Inflammatory macrophage treated with lipopolysaccharide for 4 hours (primary cell): Measurements from ENCODE around the gene ACOT11.
"Not testable (repeated sequence)": the region's sequence is repeated elsewhere in the genome, so short reads cannot be mapped to it uniquely, and the experiment has no call there.

Source experiments
- DNase-seq: peaks from one replicate; pipeline ENCODE4 v3.0.0-alpha.2; 2020

ACOT11 gene

DNA sequence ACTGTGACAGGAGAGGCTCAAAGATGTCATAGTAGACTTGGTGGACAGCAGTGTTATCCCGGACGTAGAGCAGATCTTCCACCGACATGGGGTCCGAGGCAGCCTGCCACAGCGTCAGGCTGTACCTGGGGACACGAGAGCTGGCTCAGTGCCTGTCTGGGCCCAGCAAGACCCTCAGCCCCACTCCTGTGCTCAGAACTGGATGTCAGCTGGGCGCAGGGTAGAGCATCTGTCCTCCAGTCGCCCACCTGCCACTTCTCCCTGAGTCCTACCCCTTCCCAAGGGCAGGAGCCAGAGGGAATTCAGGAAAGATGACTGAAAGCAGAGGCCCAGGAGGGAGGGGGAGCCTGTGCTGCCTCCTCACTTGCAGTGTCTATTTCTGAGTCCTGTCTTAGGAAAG lies 63.6 kb downstream of the ACOT11 start:
- no peak for DNase-seq

DNA sequence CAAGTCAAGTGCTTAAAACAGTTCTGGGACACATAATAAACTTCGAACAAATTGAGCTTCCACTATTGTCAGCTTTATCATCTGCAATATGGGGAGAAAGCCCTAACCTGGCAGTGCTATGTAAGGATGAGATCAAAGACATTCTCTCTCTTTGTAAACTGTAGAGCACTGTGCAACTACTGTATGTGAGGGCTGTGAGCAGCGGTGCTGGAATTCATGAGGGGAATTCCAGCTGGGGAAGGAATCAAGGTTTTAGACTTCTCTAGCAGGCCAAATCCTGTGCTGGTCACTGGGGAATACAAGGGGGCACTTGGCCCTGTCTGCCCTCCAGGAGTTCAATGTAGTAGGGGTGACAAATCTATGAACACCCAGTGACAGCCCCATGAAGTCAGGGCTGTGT lies 66.0 kb downstream of the ACOT11 start:
- DNase-seq: no peak

DNA sequence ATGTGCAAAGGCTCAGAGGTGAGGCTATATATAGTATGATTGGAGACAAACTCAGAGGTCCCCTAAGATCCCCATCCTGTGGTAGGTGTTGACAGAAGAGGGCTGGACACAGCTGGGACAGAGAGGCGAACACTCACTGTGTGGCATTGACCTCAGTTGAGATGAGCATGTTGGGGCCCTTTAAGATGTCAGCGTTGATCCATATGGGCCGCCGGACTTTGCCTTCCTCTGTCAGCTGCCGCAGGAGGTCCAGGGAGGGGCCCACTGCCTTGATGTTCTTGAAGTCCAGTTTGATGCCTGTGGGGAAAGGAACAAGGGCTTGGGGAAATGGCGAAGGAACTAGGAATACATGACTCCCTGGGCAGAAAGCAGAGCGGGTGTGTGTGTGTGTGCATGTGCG lies 66.5 kb downstream of the ACOT11 start:
- DNase-seq: no peak

DNA sequence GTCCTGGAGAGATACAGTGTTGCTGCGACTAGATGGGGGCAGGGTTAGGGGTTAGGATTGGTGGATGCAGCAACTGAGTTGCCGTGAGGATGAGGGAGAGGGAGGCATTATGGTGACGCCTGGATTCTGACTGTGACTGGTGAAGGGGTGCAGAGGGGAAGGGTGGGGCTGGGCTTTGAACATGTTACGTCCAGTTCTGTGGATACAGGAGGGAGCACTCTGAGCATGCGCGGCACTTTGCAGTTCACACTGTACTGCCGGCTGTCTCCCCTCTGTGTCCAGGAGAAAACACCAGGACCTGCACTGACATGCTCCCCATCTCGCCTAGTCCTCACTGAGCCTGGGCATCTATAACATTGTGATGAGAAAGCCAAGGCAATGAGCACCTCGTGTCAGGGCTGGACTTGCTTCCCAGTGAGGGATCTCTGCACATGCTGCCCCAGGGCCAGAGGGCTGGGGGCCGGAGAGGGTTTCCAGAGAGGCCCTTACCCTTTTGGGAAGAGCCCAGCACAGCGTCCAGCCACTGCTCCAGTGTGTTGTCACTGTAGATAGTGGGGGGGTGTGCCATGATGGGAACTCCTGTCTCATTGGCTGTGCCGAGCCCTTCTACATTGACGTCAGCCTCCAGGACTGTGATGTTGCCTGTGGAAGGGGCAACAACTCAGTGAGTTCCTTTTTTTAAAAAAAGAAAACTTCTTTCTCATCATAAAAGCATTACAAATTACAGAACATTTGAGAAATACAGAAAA lies 67.7 kb downstream of the ACOT11 start:
- DNase-seq: peak; percentile 76

GRCh38 chr1:54619749-54620148 lies 71.7 kb downstream of the ACOT11 start:
- DNase-seq: no peak

DNA sequence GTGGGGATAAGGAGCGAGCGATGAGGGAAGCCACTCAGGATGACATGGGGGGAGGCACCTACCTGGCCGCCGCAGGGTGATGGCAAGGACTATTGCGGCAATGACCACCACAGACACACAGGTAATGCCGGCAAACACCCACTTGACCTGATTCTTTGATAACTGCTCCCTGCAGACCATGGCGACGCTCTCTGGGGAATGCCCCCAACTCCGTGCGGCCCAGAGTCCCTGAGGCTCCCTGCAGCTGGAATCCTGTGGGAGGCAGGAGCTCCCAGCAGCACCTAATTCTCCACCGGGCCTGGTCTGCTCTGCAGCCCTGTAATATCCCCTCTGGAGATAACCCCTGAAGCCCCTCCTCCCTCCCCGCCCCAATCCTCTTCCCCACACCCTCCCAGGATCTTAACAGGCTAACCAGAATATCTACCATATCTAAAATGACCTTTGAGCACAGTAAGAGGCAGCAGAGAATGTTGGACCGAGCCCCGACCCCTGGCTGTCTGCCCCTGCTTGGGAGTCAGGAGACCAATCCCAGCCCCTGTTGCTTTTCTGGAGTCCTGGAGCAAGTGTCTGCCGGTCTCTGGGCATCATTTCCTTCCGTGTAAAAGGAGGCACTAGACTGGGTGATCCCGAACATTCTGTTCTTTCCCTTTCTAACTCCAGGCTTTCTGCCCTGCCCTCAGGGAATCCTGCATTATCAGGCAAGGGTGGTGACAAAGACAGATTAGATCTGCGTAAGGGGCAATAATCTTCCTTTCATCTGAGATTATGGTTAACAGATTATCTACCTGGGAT lies 75.4 kb downstream of the ACOT11 start, which contains the start of gene FAM151A:
FAM151A (minus strand) TSS at position 310 of the 792 bp plus-strand sequence; CDS start at position 180, 130 bp downstream.
- DNase-seq: no peak

DNA sequence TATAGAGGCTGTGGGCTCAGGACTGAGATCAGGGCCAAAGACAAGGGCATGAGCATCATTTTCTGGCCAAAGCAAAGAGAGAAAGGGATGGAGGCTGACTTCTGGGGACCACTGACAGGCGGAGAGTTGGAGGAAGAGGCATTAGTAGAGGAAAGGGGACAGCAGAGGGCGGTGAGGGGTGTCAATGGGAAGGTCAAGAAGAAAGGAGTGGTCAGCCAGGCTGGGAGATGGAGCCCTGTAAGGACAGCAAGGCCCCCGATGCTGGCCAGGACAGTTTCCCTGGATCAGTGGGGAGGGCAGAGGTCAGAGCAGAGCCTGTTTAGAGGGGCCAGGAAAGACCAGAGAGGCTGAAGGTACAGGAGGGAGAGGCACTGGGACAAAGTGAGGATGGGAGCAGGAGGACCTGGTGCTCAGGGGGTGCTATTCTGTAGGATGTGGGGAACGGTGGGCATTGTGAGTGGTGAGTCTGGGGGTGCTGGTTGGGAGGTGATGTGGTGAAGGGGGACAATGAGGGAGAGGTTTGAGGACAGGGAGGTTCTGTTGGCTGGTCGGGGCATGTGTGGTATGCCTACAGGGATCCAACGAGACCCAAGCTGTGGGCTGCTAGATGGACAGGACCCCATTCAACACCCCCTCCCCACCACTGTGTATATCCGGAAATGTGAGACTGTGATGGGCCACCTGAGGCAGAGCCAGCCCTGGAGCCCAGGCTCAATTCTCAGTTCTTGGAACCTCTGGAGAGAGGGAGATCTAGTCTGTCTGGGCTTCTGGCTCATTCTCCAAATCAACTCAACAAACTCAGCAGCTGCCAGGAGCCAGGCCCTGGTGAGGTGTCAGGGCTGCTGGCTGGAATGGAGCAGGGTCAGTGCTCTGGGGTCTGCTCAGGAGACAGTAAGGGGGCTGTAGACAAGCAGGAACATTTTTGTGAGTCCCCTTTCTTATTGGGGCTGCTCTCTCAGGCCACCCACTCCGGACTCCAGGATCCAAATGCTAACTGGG lies 76.7 kb downstream of the ACOT11 start:
- DNase-seq: no peak

DNA sequence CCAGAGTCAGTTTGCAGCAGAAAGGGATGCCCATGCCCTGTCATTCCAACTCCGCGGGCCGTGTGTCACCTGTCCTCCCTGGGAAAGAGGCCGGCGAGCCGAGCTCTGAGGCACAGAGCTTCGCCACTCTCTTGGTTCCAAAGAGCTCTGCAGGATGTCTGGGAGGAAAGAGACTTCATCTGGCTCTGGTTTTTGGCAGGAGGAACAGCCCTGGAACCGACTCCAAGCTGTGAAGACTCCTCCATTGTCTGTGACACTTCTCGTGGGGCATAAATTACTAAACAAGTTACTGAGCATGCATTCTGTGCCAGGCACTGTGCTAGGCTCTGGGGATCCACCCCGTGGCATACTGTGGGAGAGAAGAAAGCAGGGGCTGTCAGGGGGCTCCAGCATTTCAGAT lies 79.2 kb downstream of the ACOT11 start:
- no peak for DNase-seq

GRCh38 chr1:54635804-54636203 lies 87.8 kb downstream of the ACOT11 start:
- not testable (repeated sequence) for DNase-seq

GRCh38 chr1:54636461-54637446 lies 88.7 kb downstream of the ACOT11 start:
- not testable (repeated sequence) for DNase-seq

GRCh38 chr1:54640361-54640760 lies 92.3 kb downstream of the ACOT11 start:
- no peak for DNase-seq

DNA sequence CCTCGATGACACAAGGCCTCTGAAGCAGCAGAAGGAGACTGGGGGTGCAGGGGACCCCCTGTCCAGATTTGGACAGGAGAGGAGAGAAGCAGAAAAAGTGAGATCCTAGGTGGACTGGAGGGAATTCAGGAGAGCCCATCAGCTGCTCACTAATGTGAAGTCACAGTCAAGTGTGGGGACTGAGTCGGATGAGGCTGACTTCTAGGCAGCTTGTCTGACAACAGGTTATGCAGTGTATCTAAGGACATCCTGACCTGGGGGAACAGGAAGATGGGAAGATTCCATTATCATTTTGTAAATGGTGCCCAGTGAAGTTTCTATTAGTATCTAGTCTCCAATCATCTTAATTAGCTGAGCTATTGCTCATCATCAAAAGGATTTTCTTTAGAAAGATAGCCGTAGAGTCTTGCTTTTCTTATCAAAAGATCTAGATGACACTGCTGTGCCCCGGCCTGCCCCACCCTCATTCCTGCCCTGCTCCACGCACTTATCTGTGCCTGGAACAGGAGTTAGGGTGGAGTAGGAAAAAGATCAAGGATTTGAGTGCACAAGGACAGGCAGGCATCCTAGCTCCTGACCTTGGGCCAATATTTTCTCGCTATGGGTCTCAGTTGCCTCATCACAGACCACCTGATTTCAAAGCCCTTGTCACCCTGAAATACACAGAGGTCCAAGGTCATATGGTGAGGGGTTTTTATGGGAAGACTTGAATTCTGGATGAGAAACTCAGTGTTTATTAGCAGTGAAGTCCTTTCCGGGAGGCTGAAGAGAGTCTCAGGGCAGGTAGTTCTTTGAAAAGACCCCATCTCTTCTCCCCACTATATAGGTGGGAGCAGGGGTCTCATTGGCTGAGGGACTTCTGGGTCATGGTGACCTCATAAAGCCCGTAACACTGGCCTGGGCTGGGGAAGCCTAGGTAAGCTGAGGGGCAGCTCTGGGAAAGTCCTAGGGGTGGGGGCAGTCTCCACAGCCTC lies 93.1 kb downstream of the ACOT11 start, which contains the start of gene MROH7:
MROH7 (plus strand) TSS at position 924 of the 974 bp plus-strand sequence. CDS start 11,141 bp downstream, outside the sequence.
- DNase-seq: no peak

DNA sequence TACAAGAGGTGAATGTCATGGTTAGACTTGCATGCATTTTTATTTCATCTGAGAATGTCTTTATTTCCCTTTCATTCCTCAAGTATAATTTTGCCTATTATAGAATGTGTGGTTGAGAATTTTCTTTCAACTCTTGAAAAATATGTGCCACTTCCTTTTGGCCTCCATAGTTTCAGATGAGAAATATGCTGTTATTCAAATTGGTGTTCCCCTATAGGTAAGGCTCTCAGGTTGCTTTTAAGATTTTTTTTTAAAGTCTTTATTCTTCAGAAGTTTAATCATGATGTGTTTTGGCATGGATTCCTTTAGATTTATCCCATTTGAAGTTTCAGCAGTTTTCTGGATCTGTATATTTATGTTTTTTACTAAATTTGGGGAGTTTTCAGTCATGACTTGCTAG lies 95.7 kb downstream of the ACOT11 start:
- no peak for DNase-seq

GRCh38 chr1:54645806-54646676 lies 98.0 kb downstream of the ACOT11 start:
- DNase-seq: no peak

GRCh38 chr1:54649130-54649898 lies 101.3 kb downstream of the ACOT11 start:
- no peak for DNase-seq

- DNase-seq: no peak
Observed at GRCh38 chr1:54649921-54650320, 101.9 kb downstream of the ACOT11 start.

DNA sequence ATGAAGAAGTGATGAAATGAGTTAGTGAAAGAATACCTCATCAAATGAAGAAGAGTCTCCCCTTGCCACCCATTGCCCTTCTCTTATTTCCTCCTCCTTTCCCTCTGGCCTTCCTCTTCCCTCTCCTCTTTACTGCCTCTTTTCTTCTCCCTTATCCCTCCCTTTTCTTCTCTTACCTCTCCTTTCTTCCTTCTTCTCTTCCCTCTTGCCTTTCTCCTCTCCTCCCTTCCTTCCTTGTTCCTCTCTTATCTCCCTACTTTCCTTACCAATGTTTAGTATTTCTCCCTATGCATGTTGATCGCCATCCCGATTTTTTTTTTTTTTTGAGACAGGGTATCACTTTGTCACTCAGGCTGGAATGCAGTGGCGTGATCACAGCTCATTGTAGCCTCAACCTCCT lies 102.4 kb downstream of the ACOT11 start:
- DNase-seq: no peak

DNA sequence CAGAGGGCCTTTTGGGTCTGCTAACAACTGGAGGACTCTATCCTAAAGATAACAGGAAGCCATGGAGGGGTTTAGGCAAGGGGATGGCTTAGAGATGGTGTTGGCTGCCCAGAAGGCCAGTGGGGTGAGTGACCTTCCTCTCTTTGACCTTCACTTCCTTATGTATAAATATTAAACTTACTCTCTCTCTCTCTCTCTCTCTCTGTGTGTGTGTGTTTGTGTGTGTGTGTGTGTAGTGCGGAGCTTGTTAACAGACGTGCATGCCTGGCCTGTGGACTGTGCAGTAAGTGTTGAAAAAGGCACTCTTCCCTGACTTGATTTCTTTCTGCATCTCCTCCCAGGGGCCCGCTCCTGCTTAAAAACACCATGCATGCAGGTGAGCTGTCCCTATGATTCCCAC lies 103.6 kb downstream of the ACOT11 start:
- no peak for DNase-seq
